Myocyte (in vitro differentiated cells): ENCODE results near the gene RND3. TPM values are rescaled to one million over a fixed set of nuclear protein-coding genes. Genes with fewer than 3 reads are reported as not detected.

Experiments used
- DNase-seq: peaks from one replicate; pipeline ENCODE4 v3.0.0-alpha.2; 2012; ENCODE audit warnings: low read depth
- total RNA-seq: library from RNA; depleted of rRNA; stranded (reverse); fragments of >200 nt; gene quantifications from 2 replicates; pipeline ENCODE4 v1.2.3, GENCODE V29; 2014

RND3 gene
- total RNA-seq, 1 donor from 2014 or later = 68.6 TPM

- DNase-seq = no peak
Measured at GRCh38 chr2:150494234-150494945, 6.9 kb upstream of the RND3 start.

DNA sequence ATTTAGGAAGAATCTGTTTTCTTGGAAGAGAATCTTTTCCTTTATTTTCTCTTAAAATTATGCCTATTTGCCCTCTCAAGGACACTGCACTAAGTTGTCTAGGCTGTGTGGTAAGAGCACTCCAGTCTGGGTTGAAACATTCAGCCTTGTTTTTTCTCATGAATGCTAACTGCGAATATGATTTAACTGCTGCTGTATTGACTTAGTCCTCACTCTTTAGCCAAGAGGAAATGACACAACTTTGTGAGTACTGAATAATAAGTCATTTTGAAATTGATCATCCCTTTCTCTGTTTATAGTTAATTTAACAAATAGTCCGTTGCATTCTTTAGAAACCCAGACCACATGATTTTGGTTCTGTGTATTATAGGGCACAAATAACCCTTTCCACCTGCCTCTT, 4.5 kb upstream of the RND3 start:
- no peak for DNase-seq

GRCh38 chr2:150491430-150491829, 4.0 kb upstream of the RND3 start:
- DNase-seq = no peak

GRCh38 chr2:150490466-150490865, 3.0 kb upstream of the RND3 start:
- no peak for DNase-seq

- peak; percentile 66 for DNase-seq
Measured at GRCh38 chr2:150486539-150487484, 655 bp downstream of the RND3 start.

DNA sequence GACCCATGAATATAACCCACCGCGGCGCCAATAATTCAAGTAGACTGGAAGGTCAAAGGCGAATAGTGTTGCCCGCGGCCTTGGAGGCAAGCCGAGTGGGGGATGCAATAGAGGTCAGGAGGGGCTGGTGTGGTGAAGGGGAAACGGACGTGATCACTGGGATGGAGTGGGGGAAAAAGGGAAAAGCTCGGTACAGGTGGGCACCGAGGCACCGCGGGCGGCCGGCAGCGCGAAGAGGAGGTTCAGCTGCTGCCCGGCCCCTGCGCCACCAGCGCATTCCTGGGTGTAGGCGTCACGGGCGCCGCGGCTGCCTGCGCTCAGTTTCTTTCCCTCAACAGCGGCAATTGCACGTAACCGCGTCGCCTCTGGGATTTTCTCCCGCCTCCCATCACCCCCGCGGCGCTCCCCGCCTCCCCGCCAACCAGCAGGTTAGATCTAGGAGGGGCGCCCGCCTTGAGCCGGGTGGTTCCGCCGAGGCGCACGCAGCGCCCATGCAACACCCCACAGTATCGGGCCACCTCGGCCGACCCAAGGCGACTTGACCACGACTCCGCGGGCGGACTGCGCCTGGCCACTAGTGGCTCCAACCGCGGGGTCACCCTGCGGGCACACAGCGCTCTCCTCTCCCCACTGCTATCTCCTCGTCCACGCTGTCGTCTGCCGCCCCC, 1.5 kb downstream of the RND3 start:
- peak; percentile 85 for DNase-seq

DNA sequence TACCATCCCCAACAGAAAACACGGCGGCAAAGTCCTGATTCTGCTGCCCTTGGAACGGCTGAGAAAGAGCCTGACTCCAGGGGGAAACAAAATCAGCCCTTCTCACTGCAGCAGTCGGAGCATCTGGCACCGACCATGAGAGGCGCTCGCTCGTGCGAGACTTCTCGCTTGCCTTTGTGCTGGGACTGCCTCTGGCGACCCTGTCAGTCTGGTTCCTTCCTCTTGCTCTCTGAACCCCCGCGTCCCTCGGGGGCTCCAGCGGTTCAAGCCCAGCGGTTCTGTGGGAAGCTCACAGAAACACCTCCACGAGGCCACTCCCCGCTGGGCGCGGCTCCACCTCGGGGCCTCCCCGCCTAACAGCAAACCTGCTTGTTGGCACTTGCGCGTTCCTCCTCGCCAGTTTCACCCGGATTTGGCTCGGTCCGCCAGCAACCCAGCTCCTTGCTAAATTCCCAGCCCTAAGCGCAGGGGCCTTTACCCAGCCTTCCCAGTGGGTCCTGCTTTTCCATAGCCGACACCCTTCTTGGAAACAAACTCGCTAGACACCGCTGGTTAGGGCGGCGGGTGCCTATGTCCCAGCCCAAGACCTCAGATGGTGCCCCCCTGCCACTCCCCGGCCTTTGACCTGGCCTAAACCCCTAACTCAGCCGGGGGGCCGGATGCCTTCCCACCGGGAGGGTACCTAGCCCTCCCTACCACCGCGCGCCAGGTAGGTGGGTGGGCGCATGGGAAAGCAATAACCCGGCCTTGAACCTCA, 2.2 kb downstream of the RND3 start:
- DNase-seq = peak; percentile 79

GRCh38 chr2:150484461-150485021, 2.9 kb downstream of the RND3 start:
- DNase-seq = no peak

- no peak for DNase-seq
Measured at GRCh38 chr2:150484006-150484405, 3.5 kb downstream of the RND3 start.

DNA sequence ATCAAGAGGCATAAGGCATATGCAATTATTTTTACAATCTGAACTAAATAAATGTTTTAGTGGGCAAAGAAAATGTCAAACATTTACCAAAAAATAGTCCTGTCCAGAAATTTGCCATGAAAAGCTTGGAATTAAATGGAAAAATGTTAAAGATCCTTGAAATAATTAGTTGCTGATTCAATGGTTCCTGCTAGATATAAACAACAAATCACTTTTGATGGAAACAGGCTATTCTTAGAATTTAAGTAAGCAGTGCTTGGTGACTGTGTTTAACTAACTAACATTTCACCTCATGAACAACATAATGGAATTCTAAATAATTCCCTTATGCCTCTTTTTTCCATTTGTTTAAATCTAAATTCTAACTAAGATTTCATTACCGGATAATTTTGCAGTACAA, 3.9 kb downstream of the RND3 start:
- DNase-seq = no peak

GRCh38 chr2:150482667-150483400, 4.6 kb downstream of the RND3 start:
- no peak for DNase-seq

DNA sequence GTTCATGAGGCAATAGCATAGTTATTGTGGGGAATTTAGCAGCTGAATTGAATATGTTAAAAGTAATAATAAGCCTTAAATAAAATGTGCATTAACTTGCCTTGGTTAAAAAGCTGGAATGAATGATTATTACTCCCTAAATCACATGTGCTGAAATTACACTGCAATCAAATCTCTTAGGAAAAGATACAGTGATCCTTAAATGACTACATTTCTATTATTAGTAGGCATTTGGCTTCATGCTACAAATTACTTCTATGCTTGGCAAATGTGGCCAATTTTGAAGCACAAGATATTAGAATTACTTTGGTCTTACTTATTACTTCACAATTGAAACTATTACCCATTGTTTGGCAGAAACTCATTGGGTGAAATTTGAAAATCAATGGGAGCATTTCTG, 5.4 kb downstream of the RND3 start:
- DNase-seq = no peak

DNA sequence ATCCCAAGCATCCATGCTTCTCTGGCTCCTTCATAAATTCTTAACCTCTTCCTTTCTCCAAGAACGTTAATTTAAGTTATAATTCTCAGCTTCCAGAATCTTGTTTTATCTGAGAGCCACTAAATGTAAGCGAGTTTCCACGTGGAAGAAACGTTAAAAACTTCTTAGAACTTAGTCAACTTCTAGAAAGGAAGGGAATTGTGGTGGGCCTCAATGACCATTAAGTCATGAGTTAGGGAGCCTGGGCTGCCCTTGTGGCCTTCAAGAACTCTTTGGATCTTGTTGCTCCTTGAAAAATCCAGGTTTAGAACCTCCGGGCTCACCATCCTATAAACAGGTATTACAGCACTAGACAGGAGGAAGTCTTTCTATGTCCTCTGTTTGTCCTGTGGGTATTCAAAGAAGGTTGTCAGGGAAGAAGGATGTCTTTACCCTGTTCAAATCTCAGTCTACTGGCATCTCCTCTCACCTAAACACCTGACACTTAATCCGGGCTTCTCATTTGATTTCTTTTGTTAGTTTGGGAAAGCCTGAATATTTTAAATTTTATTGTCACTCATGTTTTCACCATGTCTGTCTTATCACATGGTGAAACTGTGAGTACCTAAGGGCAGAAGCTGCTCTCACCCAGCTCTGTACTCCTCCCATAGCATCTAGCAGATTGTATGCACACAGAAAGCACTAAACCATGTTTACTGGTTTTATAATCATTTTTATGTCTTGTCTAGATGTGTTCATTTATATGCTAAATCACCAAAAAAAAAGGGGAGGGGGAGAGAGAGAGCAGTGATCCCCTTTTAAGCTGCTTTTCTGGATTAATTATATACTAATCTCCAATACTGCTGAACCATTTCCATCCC, 6.3 kb downstream of the RND3 start:
- no peak for DNase-seq

DNA sequence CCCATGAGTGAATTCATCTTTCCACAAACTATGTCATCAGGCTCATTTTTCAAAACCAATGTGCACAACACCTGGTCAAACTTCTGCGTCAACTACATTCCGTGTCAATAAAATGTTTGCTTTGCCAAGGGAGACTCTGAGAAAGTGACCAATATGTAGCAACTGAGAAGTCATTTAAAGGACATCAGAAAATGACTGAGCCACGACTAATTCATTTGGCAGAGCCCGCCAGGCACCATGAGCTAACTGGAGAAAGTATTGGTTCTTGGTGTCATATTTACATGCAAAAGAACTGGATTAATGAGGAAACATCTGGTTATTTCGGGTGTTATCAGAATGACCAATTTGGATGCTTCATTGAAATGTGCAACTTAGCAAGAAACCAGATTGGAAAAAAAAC, 7.2 kb downstream of the RND3 start:
- no peak for DNase-seq

GRCh38 chr2:150479075-150479915, 8.2 kb downstream of the RND3 start:
- DNase-seq = no peak

DNA sequence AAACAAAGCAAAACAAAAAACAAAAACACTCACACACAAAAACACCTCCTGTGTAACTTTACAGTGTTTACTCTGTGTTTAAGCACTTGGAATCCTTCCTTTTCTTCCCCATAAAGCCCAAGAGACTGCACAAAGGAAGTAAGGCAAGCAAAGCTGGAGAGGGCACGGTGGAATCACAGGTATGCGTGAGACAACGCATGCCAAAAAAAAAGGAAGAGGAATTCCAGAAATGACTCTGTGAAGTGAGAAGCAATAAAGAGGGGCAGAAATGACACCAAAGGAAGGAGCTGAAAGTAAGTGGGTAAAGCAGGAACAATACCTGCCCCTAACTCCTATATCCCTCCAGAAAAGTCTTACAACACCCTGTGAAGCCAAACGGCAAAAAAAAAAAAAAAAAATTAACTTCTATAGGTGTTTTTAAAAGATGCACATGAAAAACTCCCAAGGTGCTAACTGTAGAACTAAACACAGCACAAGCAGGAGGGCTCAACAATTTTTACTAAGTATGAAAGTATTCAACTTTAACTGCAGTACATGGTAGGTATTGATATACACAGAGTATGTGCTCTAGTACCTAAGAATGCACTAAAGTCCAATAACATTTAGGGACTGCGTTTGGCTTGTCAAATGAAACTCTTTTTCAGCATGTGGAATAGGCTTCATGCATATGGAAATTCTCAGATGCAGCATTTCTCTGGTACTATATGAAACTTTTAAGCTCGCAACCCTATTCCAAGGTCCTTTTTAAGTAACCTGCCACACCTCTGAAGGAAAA, 9.1 kb downstream of the RND3 start:
- no peak for DNase-seq

GRCh38 chr2:150477347-150477746, 10.1 kb downstream of the RND3 start:
- no peak for DNase-seq
